ENCODE results near the gene PROSER2.

DNA sequence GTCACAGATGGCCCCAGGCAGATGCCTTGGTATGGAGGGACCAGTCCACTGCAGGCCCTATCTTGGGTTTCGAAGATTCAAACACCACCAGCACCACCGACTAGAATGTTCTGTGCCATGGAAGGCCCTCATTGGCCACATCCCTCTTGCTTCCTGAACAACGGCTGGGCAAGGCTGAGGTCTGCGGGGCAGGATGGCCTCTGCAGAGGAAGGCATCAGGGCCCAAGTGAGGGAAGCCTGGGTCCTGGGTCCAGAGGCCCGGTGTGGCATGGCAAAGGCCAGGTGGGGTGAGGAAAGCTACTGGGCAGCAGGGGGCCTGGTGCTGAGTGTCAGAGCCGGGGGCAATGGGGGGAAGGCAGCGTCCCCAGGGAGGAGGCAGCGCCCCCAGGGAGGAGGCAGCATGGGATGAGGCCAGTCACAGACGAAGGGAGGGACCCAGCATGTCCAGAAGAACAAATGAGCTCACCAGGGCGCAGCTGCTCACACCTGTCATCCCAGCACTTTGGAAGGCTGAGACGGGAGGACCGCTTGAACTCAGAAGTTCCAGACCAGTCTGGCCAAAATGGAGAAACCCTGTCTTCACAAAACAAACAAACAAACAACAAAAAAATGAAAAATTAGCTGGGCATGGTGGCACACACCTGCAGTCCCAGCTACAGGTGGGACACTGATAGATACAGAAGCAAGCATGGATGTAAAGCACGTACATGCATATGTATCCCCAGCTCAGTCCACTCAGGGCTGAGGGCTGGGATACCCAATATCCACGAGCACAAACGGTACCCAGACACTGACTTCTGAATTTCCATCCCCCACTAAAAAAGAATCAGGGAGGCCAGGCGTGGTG lies 64.4 kb downstream of the PROSER2 start:
- TF ChIP-seq FOSL1 (CRISPR knock-in tag; IDR thresholded peaks at IDR 0.05; ENCODE audit: borderline replicate concordance) (no peak), GABPB1 (CRISPR knock-in tag; IDR thresholded peaks at IDR 0.05) (no peak), PHF21A (CRISPR knock-in tag; IDR thresholded peaks at IDR 0.05) (no peak), NAIF1 (CRISPR knock-in tag; IDR thresholded peaks at IDR 0.05; ENCODE audit: borderline replicate concordance) (no peak), SP140L (CRISPR knock-in tag; IDR thresholded peaks at IDR 0.05; ENCODE audit: borderline replicate concordance) (no peak), USF2 (IDR thresholded peaks at IDR 0.05; ENCODE audit: low read depth, low read length) (no peak), USF2 (CRISPR knock-in tag; IDR thresholded peaks at IDR 0.05; ENCODE audit: borderline replicate concordance) (no peak)
- TF ChIP-seq, protein P1, sequence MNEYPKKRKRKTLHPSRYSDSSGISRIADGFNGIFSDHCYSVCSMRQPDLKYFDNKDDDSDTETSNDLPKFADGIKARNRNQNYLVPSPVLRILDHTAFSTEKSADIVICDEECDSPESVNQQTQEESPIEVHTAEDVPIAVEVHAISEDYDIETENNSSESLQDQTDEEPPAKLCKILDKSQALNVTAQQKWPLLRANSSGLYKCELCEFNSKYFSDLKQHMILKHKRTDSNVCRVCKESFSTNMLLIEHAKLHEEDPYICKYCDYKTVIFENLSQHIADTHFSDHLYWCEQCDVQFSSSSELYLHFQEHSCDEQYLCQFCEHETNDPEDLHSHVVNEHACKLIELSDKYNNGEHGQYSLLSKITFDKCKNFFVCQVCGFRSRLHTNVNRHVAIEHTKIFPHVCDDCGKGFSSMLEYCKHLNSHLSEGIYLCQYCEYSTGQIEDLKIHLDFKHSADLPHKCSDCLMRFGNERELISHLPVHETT (CRISPR knock-in tag; conservative IDR thresholded peaks at IDR 0.05): no peak

Measured in HepG2 (cell line).